Measurements from ENCODE around the gene LPIN1. TPM values are rescaled to one million over a fixed set of nuclear protein-coding genes. Genes with fewer than 3 reads are reported as not detected.

Gene LPIN1
- total RNA-seq, 2 donors from 2014 or later: 15.0 to 47.5 TPM

DNA sequence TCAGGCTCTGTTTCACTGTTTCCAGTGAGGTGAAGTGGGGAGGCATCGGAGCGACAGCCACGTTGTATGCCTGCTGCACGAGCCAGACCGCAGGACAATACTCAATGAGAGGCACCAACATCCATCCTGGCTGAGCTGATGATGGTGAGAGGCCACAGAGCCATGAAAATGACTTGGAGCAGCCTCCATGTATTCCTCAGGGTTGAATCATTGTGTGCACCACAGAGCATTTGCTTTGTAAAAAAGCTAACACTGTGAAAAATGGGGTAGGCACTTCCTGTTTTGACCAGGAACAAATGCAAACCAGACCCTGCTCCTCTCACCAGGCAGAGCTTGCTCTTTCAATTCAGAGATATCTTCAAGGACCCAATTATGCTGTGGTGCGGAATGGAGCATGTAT is 87.2 kb downstream of the LPIN1 start:
- no peak for TF ChIP-seq CTCF (IDR thresholded peaks at IDR 0.05)
- no peak for TF ChIP-seq POLR2A (IDR thresholded peaks at IDR 0.05)
- H3K27ac ChIP-seq: no peak overlapping the region
- ATAC-seq: no peak
- DNase-seq: no peak
- no peaks in the 10 kb centered on the region for H3K9me3 ChIP-seq
- H3K27me3 ChIP-seq: no peaks in the 10 kb centered on the region
- no peak overlapping the region for H3K4me3 ChIP-seq
- peaks cover 20% of the 10 kb centered on the region for H3K4me1 ChIP-seq
- intact Hi-C loops (cut with DNase I): no loop called here
- no peaks in the 10 kb centered on the region for H3K36me3 ChIP-seq (replicated peaks in 1 of 2; ENCODE audit: insufficient read depth in 1 of 2, low read depth in 2 of 2)
- 84 to 86% methylated on average over 6 of the region's 6 CpGs for WGBS, 2 donors

DNA sequence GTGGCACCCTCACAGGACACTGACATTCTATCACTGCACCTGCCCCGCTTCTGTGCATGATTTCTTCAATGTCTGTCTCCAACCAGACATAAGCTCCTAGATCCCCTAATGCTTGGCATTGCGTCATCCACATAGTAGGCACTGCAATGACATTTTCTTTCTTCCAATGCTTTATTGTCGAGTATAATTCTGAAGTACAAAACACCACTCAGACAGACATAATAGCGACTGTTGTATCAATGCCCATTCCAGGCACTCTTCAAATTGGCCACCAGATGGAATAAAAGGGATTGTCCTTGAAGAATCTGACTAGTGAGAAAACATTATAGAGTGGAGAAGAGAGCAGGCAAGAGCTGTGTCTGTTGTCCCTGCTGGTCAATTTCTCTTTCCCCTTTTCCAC is 89.0 kb downstream of the LPIN1 start:
- TF ChIP-seq POLR2A (IDR thresholded peaks at IDR 0.05) (no peak), CTCF (IDR thresholded peaks at IDR 0.05) (no peak)
- Histone ChIP-seq H3K36me3 (replicated peaks in 1 of 2; ENCODE audit: insufficient read depth in 1 of 2, low read depth in 2 of 2) (no peaks in the 10 kb centered on the region), H3K4me3 (no peak overlapping the region), H3K4me1 (peaks cover 4% of the 10 kb centered on the region), H3K27ac (no peak overlapping the region), H3K9me3 (no peaks in the 10 kb centered on the region), H3K27me3 (no peaks in the 10 kb centered on the region)
- no peak for ATAC-seq
- intact Hi-C loops (cut with DNase I): no loop called here
- no peak for DNase-seq
- WGBS, 2 donors: 94% methylated on average over 4 of the region's 4 CpGs

GRCh38 chr2:11836647-11837219 is 90.3 kb downstream of the LPIN1 start:
- Histone ChIP-seq H3K36me3 (replicated peaks in 1 of 2; ENCODE audit: insufficient read depth in 1 of 2, low read depth in 2 of 2) (no peaks in the 10 kb centered on the region), H3K27ac (no peak overlapping the region), H3K4me1 (no peaks in the 10 kb centered on the region), H3K9me3 (no peaks in the 10 kb centered on the region), H3K27me3 (no peaks in the 10 kb centered on the region), H3K4me3 (no peak overlapping the region)
- TF ChIP-seq CTCF (IDR thresholded peaks at IDR 0.05): no peak
- TF ChIP-seq POLR2A (IDR thresholded peaks at IDR 0.05): no peak
- intact Hi-C loops (cut with DNase I): no loop called here
- ATAC-seq (no peak), DNase-seq (no peak)
- WGBS, 2 donors: 72 to 77% methylated on average over 7 of the region's 7 CpGs

DNA sequence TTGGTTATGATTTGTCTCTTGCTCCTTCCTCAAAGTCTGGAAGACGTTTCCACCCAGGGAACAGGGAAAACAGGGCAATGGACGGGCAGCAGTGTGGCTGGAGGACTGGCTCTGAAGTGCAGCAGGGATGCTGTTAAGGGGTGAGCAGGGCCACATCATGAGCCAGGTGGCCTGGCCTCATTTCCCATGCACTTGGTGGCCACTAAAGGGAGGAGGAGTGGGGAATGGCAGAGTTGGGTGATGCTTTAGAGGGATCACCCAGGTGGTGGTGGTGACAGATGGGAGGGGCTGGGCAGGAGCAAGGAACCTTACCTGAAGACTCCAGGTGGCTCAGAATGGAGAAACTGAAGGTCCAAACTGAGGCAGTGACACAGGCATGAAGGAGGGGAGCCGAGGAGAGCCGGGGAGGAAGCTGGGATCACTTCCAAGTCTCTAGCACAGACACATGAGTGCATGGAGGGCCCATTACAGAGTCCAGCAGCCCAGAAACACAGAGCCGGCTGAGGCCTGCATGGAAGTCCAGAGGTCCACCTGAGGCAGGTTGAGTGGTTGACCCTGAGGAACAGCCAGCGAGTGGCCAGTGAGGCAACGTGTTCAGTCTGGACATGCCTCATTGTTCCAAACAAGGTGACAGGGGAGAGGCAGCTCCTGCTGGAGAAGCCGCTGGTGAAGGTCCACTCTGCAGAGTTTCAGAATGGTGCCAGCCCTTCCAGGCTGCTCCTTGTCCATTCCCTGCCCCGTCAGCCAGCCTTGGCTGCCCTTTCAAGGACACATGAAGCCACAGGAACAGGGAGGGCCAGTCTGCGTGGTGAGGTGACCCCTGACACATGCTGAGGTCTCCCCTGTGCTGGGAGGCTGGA is 91.7 kb downstream of the LPIN1 start:
- Histone ChIP-seq H3K4me3 (no peak overlapping the region), H3K27me3 (no peaks in the 10 kb centered on the region), H3K4me1 (no peaks in the 10 kb centered on the region), H3K27ac (no peak overlapping the region), H3K9me3 (no peaks in the 10 kb centered on the region), H3K36me3 (replicated peaks in 1 of 2; ENCODE audit: insufficient read depth in 1 of 2, low read depth in 2 of 2) (no peaks in the 10 kb centered on the region)
- ATAC-seq (no peak), DNase-seq (no peak)
- intact Hi-C loops (cut with DNase I): no loop called here
- 77 to 84% methylated on average over 5 to 10 of the region's 10 CpGs for WGBS, 2 donors
- TF ChIP-seq CTCF (IDR thresholded peaks at IDR 0.05) (no peak), POLR2A (IDR thresholded peaks at IDR 0.05) (no peak)
